DOHH2 (cell line): ENCODE measurements around the gene HDAC3.

Source experiments
- H3F3A ChIP-seq: fragments of 200-600 bp; sonication (generic), shearing (Covaris generic); 2 replicates; pipeline ENCODE4 v1.6.0; 2016; ENCODE audit warnings: antibody characterized with exemption, mild to moderate bottlenecking; ENCODE audit not compliant: control insufficient read depth, insufficient read depth
- H3K27ac ChIP-seq: fragments of 200-600 bp; sonication (generic); 2 replicates; pipeline ENCODE4 v1.5.1; 2014; ENCODE audit warnings: low read depth, mild to moderate bottlenecking, low read length, moderate library complexity
- H3K27me3 ChIP-seq: fragments of 200-600 bp; sonication (generic); 2 replicates; pipeline ENCODE4 v1.6.1; 2014; ENCODE audit warnings: mild to moderate bottlenecking, low read length, mixed read lengths; ENCODE audit not compliant: control insufficient read depth
- H3K36me3 ChIP-seq: fragments of 200-600 bp; sonication (generic); 2 replicates; pipeline ENCODE4 v1.6.1; 2014; ENCODE audit warnings: mild to moderate bottlenecking, low read length, moderate library complexity, mixed read lengths; ENCODE audit not compliant: control insufficient read depth
- H3K4me1 ChIP-seq: fragments of 200-600 bp; sonication (generic); 2 replicates; pipeline ENCODE4 v1.6.1; 2014; ENCODE audit warnings: mild to moderate bottlenecking, low read length, mixed read lengths; ENCODE audit not compliant: control insufficient read depth
- H3K4me2 ChIP-seq: fragments of 200-600 bp; sonication (generic); 2 replicates; pipeline ENCODE4 v1.6.0; 2014; ENCODE audit warnings: mild to moderate bottlenecking, low read length, moderate library complexity
- H3K4me3 ChIP-seq: fragments of 200-600 bp; sonication (generic); 2 replicates; pipeline ENCODE4 v1.5.1; 2014; ENCODE audit warnings: mild to moderate bottlenecking, low read length, mixed read lengths
- H3K79me2 ChIP-seq: fragments of 200-600 bp; sonication (generic); 2 replicates; pipeline ENCODE4 v1.6.1; 2014; ENCODE audit warnings: mild to moderate bottlenecking, low read length, mixed read lengths; ENCODE audit not compliant: control insufficient read depth
- H3K9me2 ChIP-seq: fragments of 200-600 bp; sonication (generic); replicated peaks from 2 replicates; pipeline ENCODE4 v1.6.1; 2014; ENCODE audit warnings: mild to moderate bottlenecking, low read length, mixed read lengths; ENCODE audit not compliant: control insufficient read depth
- H3K9me3 ChIP-seq: fragments of 200-600 bp; sonication (generic); 2 replicates; pipeline ENCODE4 v1.6.1; 2014; ENCODE audit warnings: antibody characterized with exemption, low read length, mixed read lengths; ENCODE audit not compliant: control insufficient read depth, insufficient read depth
- H4K20me1 ChIP-seq: fragments of 200-600 bp; sonication (generic); 2 replicates; pipeline ENCODE4 v1.6.0; 2014; ENCODE audit warnings: low read depth, mild to moderate bottlenecking, antibody characterized with exemption, low read length, moderate library complexity; ENCODE audit not compliant: control insufficient read depth, insufficient read depth
- EZH2phosphoT487 ChIP-seq: fragments of 200-600 bp; sonication (generic); IDR thresholded peaks from 2 replicates; pipeline ENCODE4 v1.6.1; 2017; ENCODE audit warnings: borderline replicate concordance, mild to moderate bottlenecking, antibody characterized with exemption, low read length, moderate library complexity, mixed read lengths
- TF ChIP-seq, protein P1 (sequence below): fragments of 200-600 bp; sonication (generic); IDR thresholded peaks from one replicate; pipeline ENCODE4 v1.5.1; 2014; ENCODE audit warnings: antibody characterized with exemption, mild to moderate bottlenecking, low read depth, low read length; ENCODE audit not compliant: poor library complexity, severe bottlenecking

Gene HDAC3

DNA sequence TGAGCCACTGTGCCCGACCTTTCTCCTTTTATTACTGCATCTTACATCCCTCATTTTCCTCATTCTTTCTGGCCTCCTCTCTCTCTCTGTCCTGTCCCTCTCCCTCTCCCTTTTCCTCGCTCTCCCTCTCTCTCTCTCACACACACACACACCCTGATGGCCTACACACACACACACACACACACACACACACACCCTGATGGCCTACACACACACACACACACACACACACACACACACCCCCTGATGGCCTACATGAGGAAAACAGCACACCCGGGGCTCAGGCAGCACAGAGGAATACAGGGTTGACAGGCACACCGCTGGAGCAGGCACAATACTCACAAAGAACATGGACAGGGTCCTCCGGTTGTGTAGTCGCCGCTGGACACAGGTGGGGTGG lies 18.4 kb upstream of the HDAC3 start:
- Histone ChIP-seq H3K4me2 (no peak overlapping the region), H3F3A (peaks cover 3% of the 10 kb centered on the region), H4K20me1 (no peaks in the 10 kb centered on the region), H3K27ac (no peak overlapping the region), H3K4me3 (no peak overlapping the region), H3K79me2 (no peaks in the 10 kb centered on the region), H3K9me3 (no peaks in the 10 kb centered on the region), H3K9me2 (no peaks in the 10 kb centered on the region), H3K4me1 (peaks cover 14% of the 10 kb centered on the region), H3K27me3 (peaks cover 22% of the 10 kb centered on the region), H3K36me3 (no peaks in the 10 kb centered on the region)
- TF ChIP-seq, protein P1, sequence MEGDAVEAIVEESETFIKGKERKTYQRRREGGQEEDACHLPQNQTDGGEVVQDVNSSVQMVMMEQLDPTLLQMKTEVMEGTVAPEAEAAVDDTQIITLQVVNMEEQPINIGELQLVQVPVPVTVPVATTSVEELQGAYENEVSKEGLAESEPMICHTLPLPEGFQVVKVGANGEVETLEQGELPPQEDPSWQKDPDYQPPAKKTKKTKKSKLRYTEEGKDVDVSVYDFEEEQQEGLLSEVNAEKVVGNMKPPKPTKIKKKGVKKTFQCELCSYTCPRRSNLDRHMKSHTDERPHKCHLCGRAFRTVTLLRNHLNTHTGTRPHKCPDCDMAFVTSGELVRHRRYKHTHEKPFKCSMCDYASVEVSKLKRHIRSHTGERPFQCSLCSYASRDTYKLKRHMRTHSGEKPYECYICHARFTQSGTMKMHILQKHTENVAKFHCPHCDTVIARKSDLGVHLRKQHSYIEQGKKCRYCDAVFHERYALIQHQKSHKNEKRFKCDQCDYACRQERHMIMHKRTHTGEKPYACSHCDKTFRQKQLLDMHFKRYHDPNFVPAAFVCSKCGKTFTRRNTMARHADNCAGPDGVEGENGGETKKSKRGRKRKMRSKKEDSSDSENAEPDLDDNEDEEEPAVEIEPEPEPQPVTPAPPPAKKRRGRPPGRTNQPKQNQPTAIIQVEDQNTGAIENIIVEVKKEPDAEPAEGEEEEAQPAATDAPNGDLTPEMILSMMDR, result no peak
- no peak for TF ChIP-seq EZH2phosphoT487

DNA sequence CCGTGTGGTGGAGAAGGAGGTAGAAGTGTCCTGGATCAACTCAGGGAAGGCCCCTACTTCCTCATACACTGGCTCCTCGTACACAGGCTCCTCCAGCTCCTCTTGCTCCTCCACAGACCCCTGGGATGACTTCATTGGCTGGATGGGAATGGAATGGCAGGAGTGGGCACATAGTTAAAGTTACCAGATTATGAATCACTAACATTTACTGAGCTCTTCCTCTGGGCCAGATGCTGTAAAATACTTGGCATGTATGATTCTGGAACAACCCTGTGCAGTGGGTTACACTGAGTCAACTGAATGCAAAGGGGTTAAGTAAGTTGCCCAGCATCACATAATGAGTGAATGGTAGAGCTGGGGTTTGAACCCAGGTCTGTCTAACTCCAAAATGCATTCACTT lies 17.6 kb upstream of the HDAC3 start:
- Histone ChIP-seq H3K27me3 (peaks cover 22% of the 10 kb centered on the region), H3K36me3 (no peaks in the 10 kb centered on the region), H3K4me2 (no peak overlapping the region), H3K9me2 (no peaks in the 10 kb centered on the region), H3K4me1 (peaks cover 14% of the 10 kb centered on the region), H4K20me1 (no peaks in the 10 kb centered on the region), H3K27ac (no peak overlapping the region), H3K79me2 (no peaks in the 10 kb centered on the region), H3K4me3 (no peak overlapping the region), H3F3A (peaks cover 3% of the 10 kb centered on the region), H3K9me3 (no peaks in the 10 kb centered on the region)
- no peak for TF ChIP-seq EZH2phosphoT487
- TF ChIP-seq, protein P1, result no peak

DNA sequence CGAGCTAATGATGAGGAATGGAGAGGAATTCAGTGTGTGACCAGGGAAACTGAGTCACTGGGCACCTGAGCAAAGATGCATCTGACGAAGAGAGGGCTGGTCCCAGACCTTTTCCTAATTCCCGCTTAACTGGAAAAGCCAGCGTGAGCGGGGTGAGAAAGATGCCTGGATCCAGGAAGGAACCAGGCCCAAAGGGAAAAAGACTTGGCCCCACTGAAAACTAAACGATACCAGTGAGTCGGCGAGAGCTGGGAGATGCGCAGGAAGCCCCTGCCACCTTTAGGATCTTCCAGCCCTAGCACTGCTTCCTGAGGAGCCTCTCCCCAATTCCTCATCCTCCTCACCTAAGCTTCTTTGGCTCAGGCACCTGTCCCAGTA lies 15.1 kb upstream of the HDAC3 start:
- H3F3A ChIP-seq, result peaks cover 3% of the 10 kb centered on the region
- H3K27me3 ChIP-seq, result peaks cover 1% of the 10 kb centered on the region; the same call in 1 of the 2 replicates
- H3K27ac ChIP-seq, result no peak overlapping the region

More for the DNA sequence above, 15.1 kb upstream of the HDAC3 start:
- no peaks in the 10 kb centered on the region for H4K20me1 ChIP-seq
- no peaks in the 10 kb centered on the region for H3K9me3 ChIP-seq
- TF ChIP-seq EZH2phosphoT487, result no peak
- TF ChIP-seq, protein P1, result no peak
- no peaks in the 10 kb centered on the region for H3K79me2 ChIP-seq
- peak overlapping the region; percentile 73 for H3K4me3 ChIP-seq
- H3K9me2 ChIP-seq, result no peaks in the 10 kb centered on the region
- H3K4me2 ChIP-seq, result peak overlapping the region; percentile 74
- peaks cover 14% of the 10 kb centered on the region for H3K4me1 ChIP-seq
- H3K36me3 ChIP-seq, result no peaks in the 10 kb centered on the region; the same call in 1 of the 2 replicates
